PC-9 (cell line): ENCODE data around the gene DYNLRB2.

Source experiments
- EZH2 ChIP-seq: fragments of 200-600 bp; sonication (generic); IDR thresholded peaks from 2 replicates; pipeline ENCODE4 v1.8.0; 2017; ENCODE audit warnings: antibody characterized with exemption, low read depth
- TF ChIP-seq, protein P1 (sequence below): fragments of 200-600 bp; sonication (generic); conservative IDR thresholded peaks from 2 replicates; pipeline ENCODE4 v1.6.1; 2017; ENCODE audit warnings: mixed run types, antibody characterized with exemption, mild to moderate bottlenecking, moderate library complexity

- TF ChIP-seq, protein P1, sequence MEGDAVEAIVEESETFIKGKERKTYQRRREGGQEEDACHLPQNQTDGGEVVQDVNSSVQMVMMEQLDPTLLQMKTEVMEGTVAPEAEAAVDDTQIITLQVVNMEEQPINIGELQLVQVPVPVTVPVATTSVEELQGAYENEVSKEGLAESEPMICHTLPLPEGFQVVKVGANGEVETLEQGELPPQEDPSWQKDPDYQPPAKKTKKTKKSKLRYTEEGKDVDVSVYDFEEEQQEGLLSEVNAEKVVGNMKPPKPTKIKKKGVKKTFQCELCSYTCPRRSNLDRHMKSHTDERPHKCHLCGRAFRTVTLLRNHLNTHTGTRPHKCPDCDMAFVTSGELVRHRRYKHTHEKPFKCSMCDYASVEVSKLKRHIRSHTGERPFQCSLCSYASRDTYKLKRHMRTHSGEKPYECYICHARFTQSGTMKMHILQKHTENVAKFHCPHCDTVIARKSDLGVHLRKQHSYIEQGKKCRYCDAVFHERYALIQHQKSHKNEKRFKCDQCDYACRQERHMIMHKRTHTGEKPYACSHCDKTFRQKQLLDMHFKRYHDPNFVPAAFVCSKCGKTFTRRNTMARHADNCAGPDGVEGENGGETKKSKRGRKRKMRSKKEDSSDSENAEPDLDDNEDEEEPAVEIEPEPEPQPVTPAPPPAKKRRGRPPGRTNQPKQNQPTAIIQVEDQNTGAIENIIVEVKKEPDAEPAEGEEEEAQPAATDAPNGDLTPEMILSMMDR: no peak
- TF ChIP-seq EZH2: no peak
Measured at GRCh38 chr16:80596507-80597207, 55.9 kb downstream of the DYNLRB2 start.
